GM21423 (cell line): ENCODE data around the gene ZFAND4.
"Not testable (repeated sequence)": the region's sequence is repeated elsewhere in the genome, so short reads cannot be mapped to it uniquely, and the experiment has no call there.

Source experiments
- ATAC-seq: cut with Tn5 transposase; IDR thresholded peaks from one replicate; pipeline ENCODE4 v1.9.1; 2021; ENCODE audit warnings: mild to moderate bottlenecking, moderate library complexity; ENCODE audit not compliant: unreplicated experiment

Gene ZFAND4

DNA sequence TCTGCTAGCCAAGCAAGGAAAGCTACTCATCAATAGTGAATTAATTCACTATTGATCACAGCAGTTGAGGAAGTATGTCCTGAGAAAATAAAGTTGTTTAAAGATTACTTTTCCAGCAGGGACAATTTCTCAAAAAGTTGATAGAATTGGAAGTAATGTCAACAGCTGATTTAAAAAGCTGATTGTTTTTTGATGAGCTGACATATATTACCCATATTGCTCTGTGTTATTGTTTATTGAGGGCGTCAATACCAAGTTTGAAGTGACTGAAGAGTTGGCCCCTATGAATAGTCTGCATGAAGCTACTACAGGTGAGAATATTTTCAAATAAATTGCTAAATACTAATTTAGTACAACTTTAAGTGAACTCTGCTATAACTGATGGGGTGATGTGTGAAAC, 28.0 kb downstream of the ZFAND4 start:
- no peak for ATAC-seq

DNA sequence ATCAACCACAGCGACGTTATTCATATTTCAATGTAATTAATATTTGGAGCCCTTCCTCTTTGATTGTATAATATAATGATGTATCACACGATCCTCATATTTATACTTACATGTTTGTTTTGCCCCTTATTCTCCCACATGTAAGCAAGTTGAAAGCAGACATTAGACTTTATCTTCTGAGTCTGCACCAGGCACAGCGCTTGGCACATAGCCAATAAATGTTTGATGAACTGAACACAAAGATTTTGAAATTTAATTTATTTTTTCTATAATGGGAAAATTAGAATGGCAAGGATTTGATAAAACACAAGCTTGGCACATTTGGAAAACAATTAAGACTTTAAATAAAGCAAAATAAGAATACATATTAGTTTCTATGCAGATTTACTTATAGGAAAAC, 31.6 kb downstream of the ZFAND4 start:
- no peak for ATAC-seq

DNA sequence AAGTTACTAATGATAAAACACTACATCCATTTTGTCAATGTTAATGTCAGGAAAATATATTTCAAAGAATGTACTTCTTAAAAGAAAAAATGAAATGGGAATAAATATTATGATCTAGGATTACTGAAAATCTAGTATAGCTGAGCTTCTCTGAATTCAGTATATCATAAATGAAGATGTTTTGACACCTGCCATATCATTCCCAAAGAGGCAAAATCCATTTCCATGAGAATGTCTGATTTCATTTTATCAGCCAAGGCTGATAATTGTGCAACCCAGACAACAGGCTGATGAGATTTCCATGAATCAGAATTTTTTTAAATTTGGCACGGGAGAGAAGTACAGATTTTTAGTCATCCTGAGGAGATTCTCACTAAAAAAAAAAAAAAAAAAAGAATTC, 32.5 kb downstream of the ZFAND4 start:
- ATAC-seq = no peak

DNA sequence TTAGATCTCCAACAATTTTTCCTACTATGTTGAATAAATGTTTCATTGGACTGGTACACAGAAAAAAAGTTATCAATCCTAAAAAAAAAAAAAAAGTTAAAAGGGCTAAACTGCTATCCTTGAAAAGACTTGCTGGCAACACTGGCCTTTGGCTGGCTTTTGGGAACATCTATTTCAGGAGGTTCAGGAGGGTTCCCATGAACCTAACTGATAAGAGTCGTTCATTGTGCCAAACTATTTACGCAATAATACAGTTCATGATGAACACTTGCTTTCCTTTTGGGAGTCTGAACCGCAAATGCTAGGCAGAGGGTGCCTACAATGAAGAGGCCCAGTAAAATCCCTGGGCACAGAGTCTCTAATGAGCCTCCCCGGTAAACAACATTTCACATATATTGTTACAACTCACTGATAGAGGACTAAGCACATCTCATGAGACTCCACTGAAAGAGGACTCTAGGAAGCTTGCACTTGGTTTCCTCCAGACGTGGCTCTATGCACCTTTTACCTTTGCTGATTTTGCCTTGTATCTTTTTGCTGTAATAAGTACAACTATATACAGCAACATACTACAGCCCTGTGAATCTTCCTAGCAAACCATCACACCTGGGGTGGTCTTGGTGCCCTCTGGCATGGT, 45.0 kb downstream of the ZFAND4 start:
- ATAC-seq = no peak

DNA sequence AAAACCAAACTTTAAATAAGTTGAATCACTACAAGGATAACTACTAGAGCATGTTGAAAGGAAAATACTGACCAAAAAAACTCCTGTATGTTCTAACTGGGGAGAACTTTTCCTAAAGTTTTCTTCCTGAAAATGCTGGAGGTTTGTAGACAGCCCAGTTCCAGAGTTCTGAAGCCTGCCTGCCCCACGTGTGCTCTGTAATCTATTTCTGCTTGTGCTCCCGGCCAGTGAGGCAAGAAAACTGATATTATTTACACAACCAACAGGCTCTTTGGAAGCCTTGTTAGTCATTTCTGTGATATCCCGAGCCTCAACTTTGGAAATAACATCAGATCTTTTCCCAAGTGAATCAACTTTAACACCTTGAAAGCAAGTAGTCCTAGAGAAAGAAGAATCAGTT, 46.7 kb downstream of the ZFAND4 start:
- ATAC-seq = no peak

DNA sequence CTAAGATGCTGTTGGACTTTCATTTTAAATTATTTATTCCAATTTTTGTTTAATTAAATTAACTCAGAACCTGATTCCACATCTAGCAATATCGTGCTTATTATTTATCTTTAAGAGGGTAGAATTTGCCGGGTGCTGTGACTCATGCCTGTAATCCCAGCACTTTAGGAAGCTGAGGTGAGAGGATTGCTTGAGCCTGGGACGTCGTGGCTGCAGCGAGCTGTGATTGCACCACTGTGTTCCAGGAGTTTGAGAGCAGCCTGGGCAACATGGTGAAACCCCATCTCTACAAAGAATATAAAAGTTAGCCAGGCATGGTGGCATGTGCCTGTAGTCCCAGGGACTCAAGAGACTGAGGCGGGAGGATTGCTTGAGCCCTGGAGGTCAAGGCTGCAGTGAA, 47.8 kb downstream of the ZFAND4 start:
- ATAC-seq = no peak

DNA sequence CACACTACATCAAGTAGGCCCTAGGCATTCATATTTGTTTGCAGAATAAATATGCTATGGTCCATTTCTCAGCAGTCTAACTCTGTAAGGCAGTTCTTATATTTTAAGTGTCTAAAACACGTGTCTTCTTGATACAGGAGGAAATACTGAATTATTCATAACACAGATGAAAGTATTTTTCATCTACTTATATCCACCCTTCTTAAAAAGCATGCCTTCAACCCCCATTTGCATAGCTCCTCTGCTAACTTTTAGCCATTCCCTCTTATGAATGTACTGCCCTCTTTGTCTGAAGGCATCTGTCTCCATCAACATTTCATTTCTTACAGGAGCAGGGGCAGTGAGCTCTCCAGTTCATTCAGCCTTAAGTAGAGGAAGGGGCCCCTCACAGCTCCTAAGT, 57.7 kb downstream of the ZFAND4 start:
- ATAC-seq = no peak

DNA sequence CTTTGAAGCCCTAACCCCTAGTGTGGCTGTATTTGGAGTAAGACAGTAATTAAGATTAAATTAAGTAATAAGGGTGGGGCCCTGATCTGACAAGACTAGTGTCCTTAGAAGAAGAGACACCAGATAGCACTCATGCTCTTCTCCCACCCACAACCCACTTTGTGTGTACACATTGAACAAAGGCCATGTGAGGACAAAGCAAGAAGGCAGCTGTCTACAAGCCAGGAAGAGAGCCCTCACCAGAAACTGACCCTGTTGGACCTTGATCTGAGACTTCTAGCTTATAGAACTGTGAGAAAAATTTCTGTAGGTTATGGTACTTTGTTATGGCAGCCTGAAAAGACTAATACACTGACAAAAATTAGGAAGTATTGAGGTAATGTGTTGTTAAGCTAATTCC, 59.8 kb downstream of the ZFAND4 start:
- ATAC-seq = no peak

DNA sequence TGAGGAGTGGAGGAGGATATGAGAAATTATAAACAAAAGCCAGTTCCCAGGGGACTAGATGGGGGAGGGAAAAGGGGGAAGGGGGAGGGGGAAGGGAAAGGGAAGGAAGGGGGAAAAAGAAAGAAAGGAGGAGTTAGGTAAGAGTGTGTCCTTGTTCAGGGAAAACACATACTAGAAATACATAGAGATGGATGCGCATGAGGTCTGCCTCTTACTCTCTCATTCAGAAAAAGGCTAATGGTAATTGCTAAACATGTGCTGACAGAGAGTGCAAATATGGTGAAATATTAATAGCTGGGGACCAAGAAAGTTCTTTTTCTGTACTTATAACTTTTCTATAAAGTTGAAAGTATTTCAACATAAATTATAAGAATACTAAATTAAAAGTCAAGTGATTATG, 64.5 kb downstream of the ZFAND4 start:
- no peak for ATAC-seq

DNA sequence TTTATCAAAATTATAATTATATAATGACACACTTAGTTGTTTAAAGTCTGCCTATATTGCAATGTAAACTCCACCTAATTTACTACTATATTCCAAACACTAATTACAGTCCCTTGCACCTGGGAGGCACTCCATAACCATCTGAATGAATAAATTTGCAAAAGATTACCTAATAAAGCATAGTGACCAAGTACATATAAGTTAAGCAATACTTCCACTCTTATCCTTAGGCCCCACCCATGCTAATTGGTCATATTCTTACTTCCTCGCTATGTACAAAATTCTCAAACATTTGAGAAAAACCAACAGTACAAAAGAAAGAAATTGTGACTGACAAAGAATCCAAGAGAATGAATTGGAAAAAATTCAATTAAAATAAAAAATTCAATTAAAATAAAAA, 65.3 kb downstream of the ZFAND4 start:
- ATAC-seq = no peak

DNA sequence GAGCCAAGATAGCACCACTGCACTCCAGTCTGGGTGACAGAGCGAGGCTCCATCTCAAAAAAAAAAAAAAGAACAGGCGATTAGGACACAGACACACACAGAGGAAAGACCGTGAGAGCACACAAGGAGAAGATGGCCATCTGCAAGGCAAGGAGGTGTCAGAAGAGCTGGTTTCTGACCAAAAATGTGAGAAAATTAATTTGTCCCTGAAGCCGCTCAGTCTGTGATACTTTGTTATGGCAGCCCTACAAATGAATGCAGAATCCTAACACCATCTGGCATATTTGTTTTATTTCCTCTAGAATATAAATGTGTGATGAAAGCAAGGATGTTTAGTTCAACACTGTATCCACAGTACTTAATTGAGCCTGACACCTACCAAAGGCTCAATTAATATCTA, 69.7 kb downstream of the ZFAND4 start:
- ATAC-seq = no peak

DNA sequence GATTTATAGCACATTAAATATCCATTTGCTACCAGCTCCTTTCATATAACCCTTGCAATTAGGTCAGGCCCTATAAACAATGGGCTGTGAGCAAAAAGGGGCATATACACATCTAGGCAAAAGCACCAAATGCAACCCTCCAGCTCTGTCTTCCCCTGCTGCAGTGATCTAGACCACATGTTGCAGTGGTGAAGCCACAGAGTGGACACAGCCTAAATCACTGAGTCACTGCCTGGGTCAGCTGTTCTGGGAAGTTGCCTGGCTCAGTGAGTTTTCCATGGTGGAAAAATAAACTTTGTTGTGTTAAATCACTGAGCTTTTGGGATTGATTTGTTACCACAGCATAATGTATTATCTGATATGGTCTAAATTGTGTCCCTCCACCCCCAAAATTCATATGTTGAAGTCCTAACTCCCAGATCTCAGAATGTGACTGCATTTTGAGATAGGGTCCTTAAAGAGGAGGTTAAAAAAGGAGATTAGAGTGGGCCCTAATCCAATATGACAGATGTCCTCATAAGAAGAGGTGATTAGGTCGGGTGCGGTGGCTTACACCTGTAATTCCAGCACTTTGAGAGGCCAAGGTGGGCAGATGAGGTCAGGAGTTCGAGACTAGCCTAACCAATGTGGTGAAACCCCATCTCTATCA, 70.4 kb downstream of the ZFAND4 start:
- ATAC-seq = no peak

DNA sequence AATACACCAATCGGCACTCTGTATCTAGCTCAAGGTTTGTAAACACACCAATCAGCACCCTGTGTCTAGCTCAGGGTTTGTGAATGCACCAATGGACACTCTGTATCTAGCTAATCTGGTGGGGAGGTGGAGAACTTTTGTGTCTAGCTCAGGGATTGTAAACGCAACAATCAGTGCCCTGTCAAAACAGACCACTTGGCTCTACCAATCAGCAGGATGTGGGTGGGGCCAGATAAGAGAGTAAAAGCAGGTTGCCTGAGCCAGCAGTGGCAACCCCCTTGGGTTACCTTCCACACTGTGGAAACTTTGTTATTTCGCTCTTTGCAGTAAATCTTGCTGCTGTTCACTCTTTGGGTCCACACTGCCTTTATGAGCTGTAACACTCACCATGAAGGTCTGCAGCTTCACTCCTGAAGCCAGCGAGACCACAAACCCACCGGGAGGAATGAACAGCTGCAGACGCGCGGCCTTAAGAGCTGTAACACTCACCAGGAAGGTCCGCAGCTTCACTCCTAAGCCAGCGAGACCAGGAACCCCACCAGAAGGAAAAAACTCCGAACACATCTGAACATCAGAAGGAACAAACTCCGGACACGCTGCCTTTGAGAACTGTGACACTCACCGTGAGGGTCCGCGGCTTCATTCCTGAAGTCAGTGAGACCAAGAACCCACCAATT, 71.2 kb downstream of the ZFAND4 start:
- ATAC-seq = not testable (repeated sequence)

DNA sequence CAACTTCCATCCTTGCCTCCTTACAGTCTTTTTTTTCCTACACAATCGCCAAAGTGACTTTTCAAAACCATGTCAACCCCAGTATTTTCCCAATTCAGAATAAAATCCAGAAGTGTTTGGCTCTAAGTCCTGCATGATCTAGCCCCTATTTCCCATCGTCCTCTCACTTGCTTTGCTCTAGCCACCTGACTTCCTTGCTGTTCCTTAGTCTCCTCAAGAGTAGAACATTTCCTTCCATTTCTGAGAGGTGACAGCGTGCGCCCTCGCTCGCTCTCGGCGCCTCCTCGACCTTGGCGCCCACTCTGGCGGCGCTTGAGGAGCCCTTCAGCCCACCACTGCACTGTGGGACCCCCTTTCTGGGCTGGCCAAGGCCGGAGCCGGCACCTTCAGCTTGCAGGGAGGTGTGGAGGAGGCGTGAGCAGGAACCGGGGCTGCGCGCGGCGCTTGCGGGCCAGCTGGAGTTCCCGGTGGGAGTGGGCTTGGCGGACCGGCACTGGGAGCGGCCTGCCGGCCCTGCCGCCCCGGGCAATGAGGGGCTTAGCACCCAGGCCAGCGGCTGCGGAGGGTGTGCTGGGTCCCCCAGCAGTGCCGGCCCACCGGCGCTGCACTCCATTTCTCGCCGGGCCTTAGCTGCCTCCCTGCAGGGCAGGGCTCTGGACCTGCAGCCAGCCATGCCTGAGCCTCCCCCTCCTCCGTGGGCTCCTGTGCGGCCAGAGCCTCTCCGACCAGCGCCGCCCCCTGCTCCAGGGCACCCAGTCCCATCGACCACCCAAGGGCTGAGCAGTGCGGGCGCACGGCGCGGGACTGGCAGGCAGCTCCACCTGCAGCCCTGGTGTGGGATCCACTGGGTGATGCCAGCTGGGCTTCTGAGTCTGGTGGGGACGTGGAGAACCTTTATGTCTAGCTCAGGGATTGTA, 72.0 kb downstream of the ZFAND4 start:
- not testable (repeated sequence) for ATAC-seq

DNA sequence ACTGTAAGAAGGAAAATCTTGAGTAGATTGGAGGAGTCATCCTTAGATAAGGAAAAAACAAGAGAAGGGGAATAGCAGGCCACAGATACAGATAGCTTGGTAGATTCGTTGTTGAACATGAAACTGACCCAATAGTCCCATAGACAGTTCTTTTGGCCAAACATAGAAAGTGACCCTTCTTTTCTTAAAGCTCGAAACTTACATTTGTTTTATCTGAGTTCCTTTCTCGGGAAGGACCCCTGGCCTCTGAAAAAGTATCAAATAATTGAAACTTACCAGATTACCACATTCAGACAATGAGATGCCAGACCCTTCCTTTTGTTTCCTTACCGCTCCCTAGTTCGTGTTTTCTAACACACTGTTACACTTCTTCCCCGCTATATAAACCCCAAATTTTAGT, 72.9 kb downstream of the ZFAND4 start:
- no peak for ATAC-seq

DNA sequence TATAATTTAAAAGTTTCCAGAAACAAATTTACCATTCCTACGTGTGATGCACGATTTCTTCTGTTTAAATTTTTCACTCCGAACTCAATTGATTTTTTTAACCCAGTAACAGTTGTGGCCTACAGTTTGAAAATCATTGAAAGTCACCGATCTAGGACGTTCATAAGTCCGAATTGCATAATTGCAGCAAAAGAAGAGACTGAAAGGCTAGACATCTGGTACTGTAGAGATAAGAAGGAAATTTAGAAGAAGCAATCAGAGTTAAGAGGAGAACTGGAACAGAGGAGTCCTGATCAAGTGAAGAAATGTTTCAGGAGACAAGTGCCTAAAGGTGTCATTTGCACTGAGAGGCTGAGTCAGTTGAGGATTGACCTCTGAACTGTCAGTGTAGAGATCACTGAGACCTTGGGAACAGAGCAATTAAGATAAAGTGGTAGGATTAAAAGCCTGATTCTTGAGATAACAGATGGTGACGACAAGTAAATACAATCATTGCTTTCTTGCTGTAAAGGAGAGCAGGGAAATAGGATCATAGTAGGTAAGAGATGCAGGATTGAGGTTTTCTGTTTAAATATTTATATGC, 73.5 kb downstream of the ZFAND4 start:
- no peak for ATAC-seq

DNA sequence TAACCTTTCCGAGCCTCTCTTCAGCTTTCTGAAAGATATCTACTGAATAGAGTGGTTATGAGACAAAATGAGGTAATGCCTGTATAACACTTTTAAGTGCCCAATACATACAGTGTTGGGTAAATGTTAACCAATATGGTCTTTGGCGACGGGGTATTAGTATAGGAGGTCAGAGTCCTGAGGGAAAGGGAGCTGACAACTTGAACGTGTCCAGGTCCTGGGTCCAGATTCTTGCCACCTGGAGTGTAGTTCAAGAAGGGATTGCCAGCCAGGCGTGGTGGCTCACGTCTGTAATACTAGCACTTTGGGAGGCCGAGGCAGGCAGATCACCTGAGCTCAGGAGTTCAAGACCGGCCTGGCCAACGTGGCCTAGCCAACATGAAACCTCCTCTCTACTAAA, 76.0 kb downstream of the ZFAND4 start:
- ATAC-seq = no peak

DNA sequence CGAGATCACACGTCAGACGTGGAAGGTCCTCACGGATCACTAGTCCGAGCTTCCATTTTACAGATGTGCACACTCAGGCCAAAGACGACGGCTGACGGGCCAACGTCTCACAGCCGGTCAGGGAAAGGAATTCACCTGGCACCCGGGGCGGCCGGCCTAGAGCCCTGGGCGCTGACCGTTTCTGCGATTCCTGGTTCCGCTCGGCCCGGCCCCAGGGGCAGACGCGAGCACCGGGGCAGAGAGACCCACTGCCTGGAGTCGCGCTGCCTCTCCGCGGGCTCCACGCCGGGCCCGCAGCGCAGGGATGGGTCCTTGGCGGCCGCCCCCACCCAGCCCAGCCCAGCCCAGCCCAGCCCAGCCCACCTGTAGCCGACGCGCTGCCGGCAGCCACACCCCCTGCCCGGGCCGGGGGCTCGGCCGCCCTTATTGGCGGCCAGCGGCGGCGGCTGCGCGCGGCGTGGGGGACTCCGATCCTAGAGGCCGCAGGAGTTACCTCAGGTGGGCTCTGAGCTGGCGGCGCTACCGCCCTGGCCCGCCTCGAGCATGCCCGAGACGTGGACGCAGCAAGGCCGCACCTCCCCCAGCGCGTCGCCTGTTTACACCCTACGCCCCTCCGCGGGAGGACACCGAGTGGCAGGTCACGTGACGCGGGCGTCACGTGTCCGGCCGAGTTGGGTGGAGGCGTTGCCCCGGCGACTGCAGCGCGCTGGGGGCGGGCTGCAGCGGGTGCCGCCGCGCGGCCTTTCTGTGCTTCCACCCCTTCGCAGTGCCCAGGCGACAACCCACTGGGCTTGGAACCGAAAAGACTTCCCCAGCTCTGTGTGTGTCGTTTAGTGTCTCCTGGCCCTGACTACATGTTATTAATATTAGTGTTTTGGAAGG, 78.1 kb downstream of the ZFAND4 start:
- peak; percentile 92 for ATAC-seq

DNA sequence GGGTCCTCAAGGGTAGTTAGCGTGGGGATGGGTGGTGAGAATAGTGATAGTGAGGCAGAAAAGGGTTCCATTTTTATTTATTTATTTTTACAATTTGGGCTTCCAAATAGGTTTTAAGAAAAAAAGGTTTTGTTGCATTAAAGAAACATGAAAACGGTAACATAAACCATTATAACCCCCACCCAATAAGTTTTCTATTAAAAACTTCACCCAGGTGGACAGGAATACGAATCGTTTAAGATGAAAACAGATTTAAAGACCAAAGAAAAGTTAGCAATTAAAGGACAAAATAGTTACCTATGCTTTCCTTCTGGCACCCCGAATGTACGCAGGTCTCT, 78.7 kb downstream of the ZFAND4 start:
- ATAC-seq = no peak

DNA sequence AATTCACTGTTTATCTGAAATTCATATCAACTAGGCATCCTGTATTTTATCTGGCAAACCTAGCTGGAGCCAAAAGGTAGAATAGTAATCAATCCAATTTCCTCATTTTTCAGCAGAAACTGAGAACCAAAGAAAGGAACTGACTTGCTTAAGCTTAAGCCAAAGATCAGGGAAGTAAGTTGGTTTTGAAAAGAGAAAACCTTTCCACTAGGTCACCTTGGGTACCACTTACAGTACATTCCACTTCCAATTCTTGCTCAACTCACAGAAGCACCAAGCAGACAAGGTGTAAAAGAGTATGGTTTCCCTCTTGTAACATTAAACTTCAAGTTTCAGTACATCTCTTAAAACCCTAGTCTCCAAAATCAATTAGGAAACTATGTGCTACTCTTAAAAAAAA, 79.6 kb downstream of the ZFAND4 start:
- ATAC-seq = no peak
